Left renal cortex interstitium (tissue), 4 donors: ENCODE measurements around the gene SLC12A9. TPM values are rescaled to one million over a fixed set of nuclear protein-coding genes. Genes with fewer than 3 reads are reported as not detected.
A peak's percentile ranks its signal among the peaks of the same experiment; 100 is the strongest.
"Not testable (repeated sequence)": the region's sequence is repeated elsewhere in the genome, so short reads cannot be mapped to it uniquely, and the experiment has no call there.

ENCODE experiments used
- DNase-seq, 4 donors: peaks; one replicate each; pipeline ENCODE4 v3.0.0-alpha.2; 2013; ENCODE audit warnings: low read depth in 4 of 4, low spot score in 2 of 4, missing footprints in 1 of 4
- polyA plus RNA-seq, 4 donors: library from polyadenylated mRNA; unstranded; fragments of 120-200 nt; gene quantifications; one replicate each; pipeline ENCODE4 v1.2.1, GENCODE V29; 2013; ENCODE audit not compliant: insufficient read length in 4 of 4

The SLC12A9 gene
- polyA plus RNA-seq, 4 donors: 18.6 to 42.2 (median 31.9) TPM

DNA sequence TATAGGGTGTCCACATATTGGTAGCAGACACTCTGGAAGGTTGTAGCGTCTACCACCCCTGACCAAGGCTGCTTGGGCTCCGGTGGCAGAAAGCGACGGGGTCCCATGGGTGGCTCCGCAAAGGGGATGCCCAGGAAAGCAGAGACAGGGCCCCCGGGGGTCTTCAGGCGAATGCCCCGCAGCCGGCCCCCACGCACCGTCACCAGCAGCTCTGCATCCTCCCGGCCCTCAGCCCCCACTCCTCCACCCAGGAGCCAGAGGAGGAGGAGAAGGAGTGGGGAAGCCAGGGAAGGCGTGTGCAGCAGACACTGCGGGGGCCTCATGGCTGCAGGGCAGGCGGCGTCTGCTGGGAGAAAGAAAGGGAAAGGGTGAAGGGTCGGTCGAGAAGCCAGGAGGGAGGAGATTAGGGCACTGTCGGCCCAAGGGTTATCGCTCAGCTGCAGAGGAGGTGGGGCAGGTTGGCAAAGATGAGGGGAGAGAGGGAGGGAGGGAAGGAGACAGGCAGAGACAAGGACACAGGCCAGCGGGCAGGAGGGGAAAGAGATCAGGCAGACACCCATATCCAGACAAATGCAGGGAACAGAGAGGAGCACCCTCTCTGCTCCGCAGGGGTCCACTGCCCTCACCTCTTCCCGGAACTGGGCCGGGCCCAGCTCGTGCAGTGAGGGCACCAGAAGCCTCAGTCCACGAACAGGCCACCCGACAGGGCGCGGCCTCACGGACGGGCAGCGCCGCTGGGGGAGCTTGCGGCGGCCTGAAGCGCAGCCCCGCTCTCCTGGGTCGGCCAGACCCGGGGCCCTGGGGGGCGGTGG lies 41.6 kb downstream of the SLC12A9 start:
- DNase-seq: no peak

DNA sequence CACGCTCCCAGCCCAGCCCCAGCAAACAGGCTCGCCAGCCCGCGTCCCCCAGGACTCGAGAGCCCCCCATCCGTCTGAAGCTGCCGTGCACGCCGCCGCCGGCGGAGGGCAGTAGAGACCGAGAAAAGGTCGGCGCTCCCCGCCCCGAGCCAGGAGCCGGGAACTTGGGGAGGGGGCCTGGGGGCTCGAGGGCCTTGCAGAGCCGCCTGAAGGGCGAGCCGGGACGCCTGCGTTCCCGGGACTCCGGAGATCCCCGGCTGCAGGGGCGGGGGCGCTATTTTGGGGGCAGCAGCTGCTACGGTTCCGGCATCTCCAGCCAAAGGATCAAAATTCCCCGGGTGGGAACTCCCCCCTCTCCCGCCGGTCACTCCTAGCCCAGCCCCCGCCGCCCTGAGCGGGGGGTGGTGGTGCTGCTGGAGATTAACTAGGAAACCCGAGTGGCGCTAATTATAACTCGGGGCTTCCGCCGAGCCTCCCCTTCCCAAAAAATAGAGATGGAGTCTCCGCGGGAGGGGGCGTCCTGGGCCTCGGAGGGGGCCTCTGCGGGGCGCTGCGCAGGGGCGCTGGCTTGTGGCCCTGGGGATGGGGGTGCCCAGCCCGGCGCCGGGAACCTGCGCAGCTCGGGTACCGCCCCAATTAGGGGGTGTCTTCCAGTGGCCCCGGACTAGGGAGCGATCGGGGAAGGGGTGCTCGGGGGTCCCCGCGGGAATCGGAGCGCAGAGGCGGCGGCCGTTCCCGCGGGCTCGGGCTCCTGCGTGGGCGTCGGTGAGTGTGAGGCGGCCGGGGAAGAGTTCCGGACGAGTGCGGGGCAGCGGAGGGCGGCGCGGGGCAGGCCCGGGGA lies 42.6 kb downstream of the SLC12A9 start:
- DNase-seq: peak in 1 of 4 donors; percentile 34

DNA sequence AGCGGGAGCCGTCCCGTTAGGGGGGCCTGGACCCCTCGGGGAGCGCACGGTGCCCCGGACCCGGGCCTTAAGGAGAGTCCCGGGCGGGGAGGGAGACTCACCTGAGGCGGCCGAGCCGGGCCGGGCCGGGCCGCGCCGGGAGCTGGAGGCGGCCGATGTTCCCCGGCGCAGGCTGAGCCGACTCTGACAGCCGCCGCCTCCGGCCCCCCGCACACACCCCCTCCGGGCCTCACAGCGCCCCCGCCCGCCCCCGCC lies 43.1 kb downstream of the SLC12A9 start, which contains the start of gene ACHE:
Gene ACHE (minus strand): TSS at position 188 of the 255 bp plus-strand sequence. CDS start 1,656 bp downstream, outside the sequence.
- DNase-seq: no peak

DNA sequence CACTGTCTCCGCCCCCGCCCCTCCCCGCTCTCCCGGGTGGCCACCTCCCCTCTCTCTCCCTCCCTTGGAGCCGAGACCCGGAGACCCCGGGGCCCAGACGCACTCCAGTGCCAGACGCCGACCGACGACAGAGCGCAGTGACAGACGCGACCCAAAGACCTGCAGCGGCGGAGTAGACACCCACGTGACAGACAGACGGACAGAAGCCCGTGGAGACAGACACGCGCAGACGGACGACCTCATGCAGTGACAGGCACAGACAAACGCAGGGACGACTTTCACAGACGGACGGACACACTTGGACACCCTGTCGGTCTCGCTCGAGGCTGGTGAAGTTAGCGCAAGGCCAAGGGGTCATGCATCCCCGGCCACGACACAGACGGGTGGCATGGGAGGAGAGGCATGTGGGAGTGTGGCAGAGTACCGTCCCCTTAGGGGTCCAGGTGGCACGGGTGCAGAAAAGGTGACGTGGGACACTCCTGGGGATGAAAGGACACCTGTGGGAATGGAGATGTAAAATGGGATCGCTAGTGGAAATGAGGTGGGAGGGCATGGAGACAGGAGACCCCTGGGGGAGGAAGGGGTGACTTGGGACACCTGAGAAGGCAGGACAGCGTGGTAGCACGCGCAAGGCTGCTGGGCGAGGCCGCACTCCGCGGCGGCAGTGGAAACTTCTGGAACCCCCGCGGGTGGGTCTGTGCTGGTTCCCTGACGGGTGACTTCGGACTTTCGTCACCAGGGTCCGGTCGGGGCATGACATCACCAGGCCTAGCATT lies 43.6 kb downstream of the SLC12A9 start:
- DNase-seq: no peak

DNA sequence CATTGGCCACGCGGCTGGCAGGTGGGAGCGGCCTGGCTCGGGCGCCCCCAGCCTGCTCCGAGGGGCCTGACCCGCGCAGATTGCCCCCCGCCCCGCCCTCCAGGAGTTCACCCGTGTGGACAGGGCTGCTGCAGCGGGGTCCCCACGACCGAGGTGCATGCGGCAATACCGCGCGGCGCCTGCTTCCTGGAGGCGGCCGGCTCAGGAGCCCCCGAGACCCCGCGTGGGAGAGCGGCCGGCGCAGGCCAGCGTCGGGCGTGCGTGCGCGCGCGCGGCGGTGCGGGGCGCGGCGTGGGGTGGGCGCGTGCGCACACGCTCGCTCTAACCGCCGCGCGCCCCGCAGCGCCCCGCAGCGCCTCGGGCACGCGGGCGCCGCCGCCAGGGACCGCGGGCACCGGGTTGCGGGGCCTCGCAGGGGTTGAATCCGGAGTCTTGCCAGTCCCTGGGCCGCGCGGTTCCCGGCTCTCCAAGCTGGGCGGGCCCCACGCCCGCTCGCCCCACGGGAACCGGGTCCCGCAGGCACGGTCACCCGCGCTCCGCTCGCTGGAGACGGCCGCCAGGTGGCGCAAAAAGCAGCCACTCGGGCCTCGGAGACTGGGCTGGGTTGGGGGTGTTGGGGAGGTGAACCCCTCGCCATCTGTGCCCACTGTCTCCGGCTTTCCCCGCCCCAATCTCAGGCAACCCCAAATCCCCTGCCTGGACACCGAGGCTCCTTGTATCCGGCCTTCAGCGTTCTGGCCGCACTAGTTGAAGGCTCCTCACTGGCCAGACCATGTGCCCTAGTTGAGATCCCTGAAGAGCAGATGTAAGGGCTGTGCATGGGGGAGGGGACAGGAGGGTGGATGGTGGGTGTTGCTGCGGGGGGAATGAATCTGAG lies 44.5 kb downstream of the SLC12A9 start:
- DNase-seq: no peak

DNA sequence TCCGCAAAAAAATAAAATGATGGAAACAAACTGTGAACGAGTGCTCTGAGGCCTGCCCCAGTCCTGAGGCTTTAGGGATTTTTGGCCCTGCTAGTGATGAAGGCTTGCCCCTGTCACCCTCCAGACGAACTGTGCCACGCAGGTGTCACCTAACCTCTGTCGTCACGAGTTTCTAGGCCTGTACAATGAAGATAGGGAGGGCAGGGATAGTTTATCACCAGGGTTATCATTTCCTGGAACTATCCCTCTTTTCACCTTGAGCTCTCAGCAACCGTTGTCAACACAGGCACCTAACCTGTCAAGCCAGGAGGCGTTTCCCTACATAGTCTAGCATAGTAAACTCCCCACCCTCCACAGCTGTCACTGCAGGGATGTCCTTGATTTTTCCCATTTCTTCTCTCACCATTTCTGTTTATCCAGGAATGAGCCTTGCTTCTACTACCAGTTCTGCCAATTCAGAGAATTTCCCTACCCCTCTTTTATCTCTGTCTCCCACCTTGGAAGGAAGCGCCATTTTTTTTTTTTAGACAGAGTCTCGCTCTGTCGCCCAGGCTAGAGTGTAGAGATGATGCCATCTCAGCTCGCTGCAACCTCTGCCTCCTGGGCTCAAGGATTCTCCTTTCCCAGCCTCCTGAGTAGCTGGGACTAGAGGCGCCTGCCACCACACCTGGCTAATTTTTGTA lies 45.4 kb downstream of the SLC12A9 start:
- no peak for DNase-seq

DNA sequence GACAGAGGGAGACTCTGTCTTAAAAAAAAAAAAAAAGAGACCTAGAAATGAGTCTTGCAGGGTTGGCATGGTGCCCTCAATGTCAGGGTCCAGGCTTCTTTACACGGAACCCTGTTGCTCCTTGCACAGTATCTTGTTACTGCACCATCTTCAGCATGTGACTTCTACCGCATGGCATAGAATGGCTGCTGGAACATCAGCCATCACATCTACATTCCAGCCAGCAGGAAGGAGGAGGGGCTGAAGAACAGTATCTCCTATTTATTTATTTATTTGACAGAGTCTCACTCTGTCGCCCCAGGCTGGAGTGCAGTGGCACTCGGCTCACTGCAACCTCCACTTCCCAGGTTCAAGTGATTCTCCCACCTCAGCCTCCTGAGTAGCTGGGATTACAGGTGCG lies 46.9 kb downstream of the SLC12A9 start:
- DNase-seq: no peak

DNA sequence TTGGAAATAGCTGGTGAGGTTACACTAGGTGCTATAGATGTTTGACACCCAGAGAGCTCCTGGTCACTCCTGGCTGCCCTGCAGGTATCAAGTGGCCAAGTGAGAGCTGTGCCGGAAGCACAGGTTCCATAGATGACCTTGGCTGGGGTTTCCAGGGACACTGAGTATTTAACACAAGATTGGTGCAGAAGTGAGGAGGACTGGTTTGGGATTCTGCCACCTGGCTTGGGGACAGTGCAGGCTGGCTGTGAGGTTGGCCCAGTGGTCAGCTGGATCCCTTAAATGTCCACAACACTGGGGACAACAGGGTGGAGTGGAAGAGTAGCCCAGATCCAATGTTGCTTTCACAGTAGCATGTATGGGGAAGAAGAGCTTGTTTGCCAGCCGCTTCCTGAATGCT lies 48.5 kb downstream of the SLC12A9 start:
- DNase-seq: no peak

DNA sequence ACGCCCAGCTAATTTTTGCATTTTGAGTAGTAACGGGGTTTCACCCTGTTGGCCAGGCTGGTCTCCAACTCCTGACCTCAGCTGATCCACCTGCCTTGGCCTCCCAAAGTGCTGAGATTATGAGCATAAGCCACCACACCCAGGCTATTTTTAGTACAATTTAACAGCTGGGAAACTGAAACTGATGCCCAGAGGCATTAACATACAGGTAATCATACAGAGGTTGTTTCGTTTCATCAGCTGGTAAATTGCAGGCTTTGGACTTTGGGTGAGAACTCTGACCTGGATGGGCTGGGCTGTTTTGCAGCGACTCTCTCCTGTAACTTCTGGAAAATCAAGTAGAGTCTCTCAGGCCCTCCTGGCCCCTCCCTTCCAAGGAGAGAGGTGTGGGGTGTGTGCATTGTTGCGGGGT lies 49.4 kb downstream of the SLC12A9 start:
- DNase-seq: no peak

DNA sequence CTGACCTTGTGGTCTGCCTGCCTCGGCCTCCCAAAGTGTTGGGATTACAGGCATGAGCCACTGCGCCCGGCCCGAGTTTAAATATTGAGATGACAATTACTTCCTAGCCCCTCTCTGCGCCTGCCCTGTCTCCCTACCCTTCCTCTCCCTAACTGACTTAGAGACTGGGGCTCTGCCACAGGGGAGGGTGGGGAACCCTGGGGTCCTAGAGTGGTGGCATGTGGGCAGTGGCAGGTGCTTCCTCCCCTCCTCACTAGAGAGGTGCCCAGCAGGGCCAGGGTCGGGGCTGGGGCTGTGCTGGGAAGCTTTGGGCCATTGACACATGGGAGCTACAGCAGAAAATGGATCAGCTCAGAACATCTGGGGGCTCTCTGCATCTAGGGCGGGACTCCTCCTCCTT lies 50.1 kb downstream of the SLC12A9 start:
- no peak for DNase-seq

DNA sequence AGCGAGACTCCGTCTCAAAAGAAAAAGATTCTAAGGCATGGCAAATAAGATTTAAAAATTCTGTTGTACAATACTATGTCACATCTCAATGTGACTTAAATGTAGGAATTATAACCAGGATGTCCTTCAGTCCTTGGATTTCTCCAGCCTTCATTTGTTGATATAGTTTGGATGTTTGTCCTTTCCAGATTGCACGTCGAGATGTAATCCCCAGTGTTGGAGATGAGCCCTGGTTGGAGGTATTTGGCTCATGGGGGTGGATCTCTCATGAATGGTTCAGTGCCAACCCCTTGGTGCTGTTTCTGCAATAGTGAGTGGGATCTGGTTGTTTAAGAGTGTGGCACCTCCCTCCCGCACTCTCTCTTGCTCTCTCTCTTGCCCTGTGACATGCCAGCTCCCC lies 56.0 kb downstream of the SLC12A9 start:
- DNase-seq: no peak

DNA sequence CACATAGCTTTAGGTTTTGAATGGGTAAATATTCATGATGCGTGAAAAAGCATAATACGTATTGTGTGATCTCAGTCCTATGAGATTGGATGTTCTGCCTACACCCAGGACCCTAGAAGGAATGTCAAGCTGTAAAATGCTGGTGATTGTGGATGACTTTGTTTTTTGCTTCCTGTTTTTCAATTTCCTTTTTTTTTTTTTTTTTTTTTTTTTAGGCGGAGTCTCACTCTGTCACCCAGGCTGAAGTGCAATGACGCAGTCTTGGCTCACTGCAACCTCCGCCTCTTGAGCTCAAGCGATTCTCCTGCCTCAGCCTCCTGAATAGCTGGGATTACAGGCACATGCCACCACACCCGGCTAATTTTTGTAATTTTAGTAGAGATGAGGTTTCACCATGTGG lies 57.9 kb downstream of the SLC12A9 start:
- DNase-seq: not testable (repeated sequence)

DNA sequence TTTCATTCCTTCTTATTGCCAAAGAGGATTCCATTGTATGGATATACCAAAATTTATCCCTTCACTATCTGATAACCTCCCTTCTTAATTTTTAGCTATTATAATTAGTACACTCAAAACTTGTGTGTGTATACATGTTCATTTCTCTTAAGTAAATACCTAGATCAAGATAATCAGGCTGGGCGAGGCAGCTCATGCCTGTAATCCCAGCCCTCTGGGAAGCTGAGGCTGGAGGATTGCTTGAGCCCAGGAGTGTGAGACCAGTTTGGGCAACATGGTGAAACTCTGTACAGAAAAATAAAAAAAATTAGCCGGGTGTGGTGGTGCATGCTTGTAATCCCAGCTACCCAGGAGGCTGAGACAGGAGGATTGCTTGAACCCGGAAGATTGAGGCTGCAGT lies 59.0 kb downstream of the SLC12A9 start:
- no peak for DNase-seq

DNA sequence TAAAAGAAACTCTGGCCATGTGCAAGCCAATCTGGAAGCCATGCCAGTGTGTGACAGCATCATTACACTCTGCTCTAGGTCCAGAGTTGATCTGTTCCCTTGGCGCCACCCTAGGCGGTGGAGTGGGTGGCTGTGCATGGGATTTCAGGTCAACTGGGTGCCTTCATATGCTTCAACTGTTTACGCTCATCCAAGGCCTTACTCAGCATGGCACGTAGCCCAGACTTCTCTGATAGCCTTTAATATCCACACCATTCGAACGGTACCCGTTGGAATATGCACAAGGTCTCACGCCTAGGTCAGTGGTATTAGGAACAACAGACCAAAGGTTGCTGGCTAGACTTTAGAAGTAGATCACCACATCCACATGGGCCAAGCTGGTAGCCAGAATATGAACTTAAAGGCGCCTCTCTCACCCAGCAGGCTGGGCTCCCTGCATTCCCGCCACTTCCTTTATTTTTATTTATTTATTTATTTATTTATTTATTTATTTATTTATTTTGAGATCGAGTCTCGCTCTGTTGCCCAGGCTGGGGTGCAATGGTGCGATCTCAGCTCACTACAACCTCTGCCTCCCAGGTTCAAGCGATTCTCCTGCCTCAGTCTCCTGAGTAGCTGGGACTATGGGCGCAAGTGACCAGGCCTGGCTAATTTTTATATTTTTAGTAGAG lies 61.8 kb downstream of the SLC12A9 start:
- DNase-seq: no peak

DNA sequence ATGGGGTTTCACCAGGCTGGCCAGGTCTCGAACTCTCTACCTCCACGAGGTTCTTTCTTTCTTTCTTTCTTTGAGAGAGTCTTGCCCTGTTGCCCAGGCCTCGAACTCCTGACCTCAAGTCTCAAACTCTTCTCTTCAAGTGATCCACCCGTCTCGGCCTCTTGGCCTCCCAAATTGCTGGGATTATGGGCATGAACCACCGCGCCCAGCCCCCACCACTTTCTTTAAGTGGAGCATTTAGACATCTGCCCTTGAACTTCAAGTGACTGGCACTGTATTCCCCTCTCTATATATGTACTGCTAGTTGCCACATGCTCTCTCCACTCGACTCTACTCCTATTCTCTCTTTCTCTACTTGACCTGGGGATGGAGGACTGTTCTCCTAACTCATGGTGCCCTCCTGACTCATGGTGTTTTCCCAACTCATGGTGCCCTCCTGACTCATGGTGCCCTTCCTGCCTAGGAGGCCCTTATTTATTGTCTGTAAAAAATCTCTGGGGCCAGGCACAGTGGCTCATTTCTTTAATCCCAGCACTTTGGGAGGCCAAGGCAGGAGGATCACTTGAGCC lies 62.5 kb downstream of the SLC12A9 start:
- no peak for DNase-seq
